ENCODE measurements around the gene IFNL3.

DNA sequence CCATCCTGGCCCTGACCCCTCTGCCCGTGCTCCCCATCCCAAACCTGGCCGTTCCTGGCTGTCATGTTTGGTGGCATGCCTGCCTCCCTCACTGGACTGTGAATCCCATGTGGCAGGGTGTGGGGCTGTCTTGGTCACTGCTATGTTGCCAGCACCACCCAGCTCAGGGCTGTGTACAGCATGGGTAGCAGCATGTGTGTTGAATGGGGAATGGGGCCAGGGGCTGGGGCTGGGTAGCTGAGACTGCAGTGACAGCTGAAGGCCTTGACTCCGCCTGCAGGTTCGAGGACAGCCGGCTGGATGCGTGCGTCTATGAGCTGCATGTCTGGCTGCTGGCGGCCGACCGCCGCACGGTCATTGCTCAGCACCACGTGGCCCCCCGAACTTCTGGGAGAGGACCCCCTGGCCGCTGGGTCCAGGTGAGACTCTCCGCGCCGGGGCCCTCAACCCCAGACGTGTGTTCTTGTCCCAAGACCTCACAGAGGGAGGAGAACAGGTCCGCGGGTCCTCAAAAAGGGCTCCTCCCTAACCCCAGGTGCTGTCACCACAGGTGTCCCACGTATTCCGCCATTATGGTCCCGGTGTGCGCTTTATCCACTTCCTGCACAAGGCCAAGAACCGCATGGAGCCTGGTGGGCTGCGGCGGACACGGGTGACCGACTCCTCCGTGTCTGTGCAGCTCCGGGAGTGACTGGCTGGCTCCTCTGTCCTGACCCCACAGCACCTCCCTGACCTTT is 44.6 kb downstream of the IFNL3 start:
- TF ChIP-seq, protein P1, sequence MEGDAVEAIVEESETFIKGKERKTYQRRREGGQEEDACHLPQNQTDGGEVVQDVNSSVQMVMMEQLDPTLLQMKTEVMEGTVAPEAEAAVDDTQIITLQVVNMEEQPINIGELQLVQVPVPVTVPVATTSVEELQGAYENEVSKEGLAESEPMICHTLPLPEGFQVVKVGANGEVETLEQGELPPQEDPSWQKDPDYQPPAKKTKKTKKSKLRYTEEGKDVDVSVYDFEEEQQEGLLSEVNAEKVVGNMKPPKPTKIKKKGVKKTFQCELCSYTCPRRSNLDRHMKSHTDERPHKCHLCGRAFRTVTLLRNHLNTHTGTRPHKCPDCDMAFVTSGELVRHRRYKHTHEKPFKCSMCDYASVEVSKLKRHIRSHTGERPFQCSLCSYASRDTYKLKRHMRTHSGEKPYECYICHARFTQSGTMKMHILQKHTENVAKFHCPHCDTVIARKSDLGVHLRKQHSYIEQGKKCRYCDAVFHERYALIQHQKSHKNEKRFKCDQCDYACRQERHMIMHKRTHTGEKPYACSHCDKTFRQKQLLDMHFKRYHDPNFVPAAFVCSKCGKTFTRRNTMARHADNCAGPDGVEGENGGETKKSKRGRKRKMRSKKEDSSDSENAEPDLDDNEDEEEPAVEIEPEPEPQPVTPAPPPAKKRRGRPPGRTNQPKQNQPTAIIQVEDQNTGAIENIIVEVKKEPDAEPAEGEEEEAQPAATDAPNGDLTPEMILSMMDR (IDR thresholded peaks at IDR 0.05; ENCODE audit: insufficient read depth, low read depth, low read length), result no peak
- no peak for TF ChIP-seq EZH2 (IDR thresholded peaks at IDR 0.05; ENCODE audit: insufficient read depth, low read length)

Measured in astrocyte (in vitro differentiated cells and primary cell).